ENCODE measurements around the gene CGB5.

The CGB5 gene

DNA sequence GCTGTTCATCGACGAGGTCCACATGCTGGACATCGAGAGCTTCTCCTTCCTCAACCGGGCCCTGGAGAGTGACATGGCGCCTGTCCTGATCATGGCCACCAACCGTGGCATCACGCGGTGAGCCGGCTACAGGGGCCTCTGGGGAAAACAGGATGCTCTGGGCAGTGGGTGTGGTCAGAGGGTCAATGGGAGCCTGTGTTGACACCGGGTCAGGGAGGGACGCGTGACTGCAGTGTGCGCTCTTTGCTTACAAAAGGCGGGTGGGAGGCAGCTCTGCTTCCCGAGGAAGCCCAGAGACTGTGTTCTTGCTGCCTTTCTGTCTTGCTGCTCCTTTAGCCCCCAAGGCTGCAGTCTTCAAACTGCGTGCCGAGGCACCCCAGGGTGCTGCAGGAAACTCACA lies 32.5 kb upstream of the CGB5 start:
- Histone ChIP-seq H3K9me3 (ENCODE audit: insufficient read depth, low read depth, low read length) (no peaks in the 10 kb centered on the region), H3F3A (ENCODE audit: low read depth) (no peaks in the 10 kb centered on the region), H4K20me1 (ENCODE audit: insufficient read depth, low read length, poor library complexity, severe bottlenecking) (no peaks in the 10 kb centered on the region), H2AFZ (ENCODE audit: low read length) (no peak overlapping the region), H3K4me1 (ENCODE audit: insufficient read depth, low read length, poor library complexity, severe bottlenecking) (no peaks in the 10 kb centered on the region), H3K4me3 (ENCODE audit: low read length, poor library complexity, severe bottlenecking) (no peak overlapping the region), H3K27me3 (ENCODE audit: insufficient read depth, low read length, poor library complexity, severe bottlenecking) (no peaks in the 10 kb centered on the region), H3K79me2 (ENCODE audit: insufficient read depth, low read length) (no peaks in the 10 kb centered on the region), H3K4me2 (ENCODE audit: low read depth, low read length, poor library complexity, severe bottlenecking) (no peak overlapping the region), H3K9me2 (replicated peaks; ENCODE audit: low read depth, low read length) (no peaks in the 10 kb centered on the region), H3K9ac (ENCODE audit: low read depth, low read length, poor library complexity, severe bottlenecking) (no peak overlapping the region), H3K36me3 (ENCODE audit: insufficient read depth, low read length) (peaks cover 65% of the 10 kb centered on the region; the same call in 1 of the 2 replicates)
- TF ChIP-seq EZH2phosphoT487 (IDR thresholded peaks at IDR 0.05; ENCODE audit: borderline replicate concordance), result no peak
- TF ChIP-seq, protein P1, sequence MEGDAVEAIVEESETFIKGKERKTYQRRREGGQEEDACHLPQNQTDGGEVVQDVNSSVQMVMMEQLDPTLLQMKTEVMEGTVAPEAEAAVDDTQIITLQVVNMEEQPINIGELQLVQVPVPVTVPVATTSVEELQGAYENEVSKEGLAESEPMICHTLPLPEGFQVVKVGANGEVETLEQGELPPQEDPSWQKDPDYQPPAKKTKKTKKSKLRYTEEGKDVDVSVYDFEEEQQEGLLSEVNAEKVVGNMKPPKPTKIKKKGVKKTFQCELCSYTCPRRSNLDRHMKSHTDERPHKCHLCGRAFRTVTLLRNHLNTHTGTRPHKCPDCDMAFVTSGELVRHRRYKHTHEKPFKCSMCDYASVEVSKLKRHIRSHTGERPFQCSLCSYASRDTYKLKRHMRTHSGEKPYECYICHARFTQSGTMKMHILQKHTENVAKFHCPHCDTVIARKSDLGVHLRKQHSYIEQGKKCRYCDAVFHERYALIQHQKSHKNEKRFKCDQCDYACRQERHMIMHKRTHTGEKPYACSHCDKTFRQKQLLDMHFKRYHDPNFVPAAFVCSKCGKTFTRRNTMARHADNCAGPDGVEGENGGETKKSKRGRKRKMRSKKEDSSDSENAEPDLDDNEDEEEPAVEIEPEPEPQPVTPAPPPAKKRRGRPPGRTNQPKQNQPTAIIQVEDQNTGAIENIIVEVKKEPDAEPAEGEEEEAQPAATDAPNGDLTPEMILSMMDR (conservative IDR thresholded peaks at IDR 0.05; ENCODE audit: low read length), result no peak

DNA sequence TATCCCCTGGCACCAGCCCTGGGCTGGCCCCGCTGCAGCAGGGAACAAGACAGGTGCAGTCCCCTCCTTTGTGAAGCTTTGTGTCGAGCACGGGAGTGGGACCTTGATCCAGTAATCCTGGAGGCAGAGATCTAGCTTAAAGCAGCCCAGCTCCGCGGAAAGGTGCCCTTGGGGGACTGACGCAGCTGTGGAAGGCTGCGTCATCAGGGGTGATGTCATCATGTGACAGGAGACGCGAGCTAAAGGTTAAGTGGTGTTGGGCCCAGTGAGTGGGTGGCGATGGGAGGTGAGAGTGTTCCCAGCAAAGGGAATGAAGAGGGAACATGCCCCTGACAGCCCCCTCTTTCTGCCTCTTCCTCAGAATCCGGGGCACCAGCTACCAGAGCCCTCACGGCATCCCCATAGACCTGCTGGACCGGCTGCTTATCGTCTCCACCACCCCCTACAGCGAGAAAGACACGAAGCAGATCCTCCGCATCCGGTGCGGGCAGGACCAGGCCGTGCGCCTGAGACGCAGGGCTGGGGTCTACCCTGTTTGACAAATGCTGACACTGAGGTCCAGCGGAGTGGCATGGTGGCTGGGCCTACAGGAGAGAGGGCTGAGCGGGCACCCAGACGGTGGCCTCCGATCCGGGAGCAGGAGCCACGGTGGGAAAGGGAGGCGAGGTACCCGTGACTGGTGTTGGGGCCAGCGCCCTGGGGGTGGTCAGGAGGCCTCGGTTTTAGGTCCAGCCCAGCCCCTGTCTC lies 29.4 kb upstream of the CGB5 start:
- H3K4me2 ChIP-seq (ENCODE audit: low read depth, low read length, poor library complexity, severe bottlenecking), result no peak overlapping the region
- H3K36me3 ChIP-seq (ENCODE audit: insufficient read depth, low read length), result peaks cover 51% of the 10 kb centered on the region; the same call in 1 of the 2 replicates
- H2AFZ ChIP-seq (ENCODE audit: low read length), result no peak overlapping the region
- no peaks in the 10 kb centered on the region for H3K9me3 ChIP-seq (ENCODE audit: insufficient read depth, low read depth, low read length)
- H4K20me1 ChIP-seq (ENCODE audit: insufficient read depth, low read length, poor library complexity, severe bottlenecking), result no peaks in the 10 kb centered on the region
- no peaks in the 10 kb centered on the region for H3K9me2 ChIP-seq (replicated peaks; ENCODE audit: low read depth, low read length)
- no peaks in the 10 kb centered on the region for H3F3A ChIP-seq (ENCODE audit: low read depth)
- no peaks in the 10 kb centered on the region for H3K79me2 ChIP-seq (ENCODE audit: insufficient read depth, low read length)
- H3K4me1 ChIP-seq (ENCODE audit: insufficient read depth, low read length, poor library complexity, severe bottlenecking), result no peaks in the 10 kb centered on the region
- TF ChIP-seq, protein P1 (conservative IDR thresholded peaks at IDR 0.05; ENCODE audit: low read length), result no peak
- no peak for TF ChIP-seq EZH2phosphoT487 (IDR thresholded peaks at IDR 0.05; ENCODE audit: borderline replicate concordance)
- H3K4me3 ChIP-seq (ENCODE audit: low read length, poor library complexity, severe bottlenecking), result no peak overlapping the region
- no peak overlapping the region for H3K9ac ChIP-seq (ENCODE audit: low read depth, low read length, poor library complexity, severe bottlenecking)
- H3K27me3 ChIP-seq (ENCODE audit: insufficient read depth, low read length, poor library complexity, severe bottlenecking), result no peaks in the 10 kb centered on the region

- H3K27me3 ChIP-seq (ENCODE audit: insufficient read depth, low read length, poor library complexity, severe bottlenecking), result no peaks in the 10 kb centered on the region
- no peaks in the 10 kb centered on the region for H3K9me3 ChIP-seq (ENCODE audit: insufficient read depth, low read depth, low read length)
- H3K4me2 ChIP-seq (ENCODE audit: low read depth, low read length, poor library complexity, severe bottlenecking), result no peak overlapping the region
- no peak overlapping the region for H2AFZ ChIP-seq (ENCODE audit: low read length)
- no peak overlapping the region for H3K4me3 ChIP-seq (ENCODE audit: low read length, poor library complexity, severe bottlenecking)
- no peak overlapping the region for H3K9ac ChIP-seq (ENCODE audit: low read depth, low read length, poor library complexity, severe bottlenecking)
- H3F3A ChIP-seq (ENCODE audit: low read depth), result no peaks in the 10 kb centered on the region
- H3K4me1 ChIP-seq (ENCODE audit: insufficient read depth, low read length, poor library complexity, severe bottlenecking), result no peaks in the 10 kb centered on the region
- no peaks in the 10 kb centered on the region for H3K9me2 ChIP-seq (replicated peaks; ENCODE audit: low read depth, low read length)
- no peaks in the 10 kb centered on the region for H3K79me2 ChIP-seq (ENCODE audit: insufficient read depth, low read length)
- TF ChIP-seq, protein P1 (conservative IDR thresholded peaks at IDR 0.05; ENCODE audit: low read length), result no peak
- no peak for TF ChIP-seq EZH2phosphoT487 (IDR thresholded peaks at IDR 0.05; ENCODE audit: borderline replicate concordance)
- peaks cover 48% of the 10 kb centered on the region; the same call in 1 of the 2 replicates for H3K36me3 ChIP-seq (ENCODE audit: insufficient read depth, low read length)
- no peaks in the 10 kb centered on the region for H4K20me1 ChIP-seq (ENCODE audit: insufficient read depth, low read length, poor library complexity, severe bottlenecking)
Measured at GRCh38 chr19:49014870-49015255, 28.8 kb upstream of the CGB5 start.

Measured in Loucy (cell line).